ENCODE measurements around the gene NMNAT2. TPM values are rescaled to one million over a fixed set of nuclear protein-coding genes. Genes with fewer than 3 reads are reported as not detected.

Gene NMNAT2
- total RNA-seq, 4 donors from 2014 or later: 0.20 to 0.48 (median 0.27) TPM; not detected in 1

DNA sequence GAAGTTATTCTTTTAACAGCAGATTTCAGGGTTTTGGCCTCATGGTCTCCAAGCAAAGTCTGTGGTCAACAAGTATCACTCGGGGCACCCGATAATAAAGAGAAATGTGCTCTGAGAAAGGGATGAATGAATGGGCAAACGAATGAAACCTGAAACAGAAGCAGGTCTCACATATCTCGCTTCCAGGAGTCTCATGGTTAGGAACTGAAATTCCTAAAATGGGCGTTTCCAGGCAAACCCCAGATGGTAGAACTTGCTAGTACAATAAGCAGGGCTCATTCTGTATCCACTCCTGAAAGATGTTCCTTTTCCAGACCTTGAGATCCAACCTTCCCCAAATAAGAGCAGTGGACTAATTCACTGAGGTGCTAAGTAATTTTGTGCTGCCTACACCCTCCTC, 144.9 kb downstream of the NMNAT2 start:
- no peaks in the 10 kb centered on the region for H3K9me3 ChIP-seq
- no peak overlapping the region for H3K4me3 ChIP-seq
- intact Hi-C loops (cut with DNase I; ENCODE audit: low total_unique reads) (no loop called here), in situ Hi-C loops (cut with MboI; ENCODE audit: low pct_ligation_motif_present in 1 of 4, low pct_unique_long_range_greater_than_20kb in 1 of 4, low sequenced_read_pairs in 3 of 4) (loop anchor here in 1 of 4 donors (10.0 kb wide), 1 partner anchor 352 kb away; no protein-coding TSS in a partner anchor)
- no peak for DNase-seq
- no peaks in the 10 kb centered on the region for H3K36me3 ChIP-seq
- no peaks in the 10 kb centered on the region for H3K27me3 ChIP-seq
- no peaks in the 10 kb centered on the region for H3K4me1 ChIP-seq
- no peak overlapping the region for H3K27ac ChIP-seq
- TF ChIP-seq, protein P1, sequence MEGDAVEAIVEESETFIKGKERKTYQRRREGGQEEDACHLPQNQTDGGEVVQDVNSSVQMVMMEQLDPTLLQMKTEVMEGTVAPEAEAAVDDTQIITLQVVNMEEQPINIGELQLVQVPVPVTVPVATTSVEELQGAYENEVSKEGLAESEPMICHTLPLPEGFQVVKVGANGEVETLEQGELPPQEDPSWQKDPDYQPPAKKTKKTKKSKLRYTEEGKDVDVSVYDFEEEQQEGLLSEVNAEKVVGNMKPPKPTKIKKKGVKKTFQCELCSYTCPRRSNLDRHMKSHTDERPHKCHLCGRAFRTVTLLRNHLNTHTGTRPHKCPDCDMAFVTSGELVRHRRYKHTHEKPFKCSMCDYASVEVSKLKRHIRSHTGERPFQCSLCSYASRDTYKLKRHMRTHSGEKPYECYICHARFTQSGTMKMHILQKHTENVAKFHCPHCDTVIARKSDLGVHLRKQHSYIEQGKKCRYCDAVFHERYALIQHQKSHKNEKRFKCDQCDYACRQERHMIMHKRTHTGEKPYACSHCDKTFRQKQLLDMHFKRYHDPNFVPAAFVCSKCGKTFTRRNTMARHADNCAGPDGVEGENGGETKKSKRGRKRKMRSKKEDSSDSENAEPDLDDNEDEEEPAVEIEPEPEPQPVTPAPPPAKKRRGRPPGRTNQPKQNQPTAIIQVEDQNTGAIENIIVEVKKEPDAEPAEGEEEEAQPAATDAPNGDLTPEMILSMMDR (IDR thresholded peaks at IDR 0.05): no peak
- TF ChIP-seq EP300 (IDR thresholded peaks at IDR 0.05; ENCODE audit: low read depth): no peak
- no peak for TF ChIP-seq POLR2A (IDR thresholded peaks at IDR 0.05)
- no peak for TF ChIP-seq POLR2AphosphoS5 (IDR thresholded peaks at IDR 0.05)
- 76 to 86% methylated on average over 4 to 5 of the region's 5 CpGs for WGBS, 2 donors (ENCODE audit: low coverage in 1 of 2)

DNA sequence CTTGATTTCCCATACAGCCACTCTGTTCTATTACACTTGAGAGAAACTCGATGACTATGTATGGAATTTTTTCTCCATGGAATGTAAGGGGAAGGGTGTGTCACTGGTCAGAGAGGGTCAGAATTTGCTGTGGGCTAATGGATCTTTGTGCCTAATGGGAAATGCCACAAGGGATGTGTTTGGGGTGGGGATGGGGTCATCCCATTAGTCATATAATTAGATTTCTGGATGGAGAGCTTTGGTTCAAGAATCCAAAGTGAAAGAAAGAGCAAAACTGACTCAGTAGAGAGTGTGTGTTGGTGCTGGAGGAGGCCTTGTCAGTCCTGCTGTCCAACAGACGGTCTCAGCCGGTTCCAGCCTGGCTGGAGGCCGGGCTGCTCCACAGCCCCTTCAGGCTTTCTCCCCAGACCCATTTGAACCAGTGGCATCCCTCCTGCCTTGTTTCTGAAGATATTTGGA, 145.8 kb downstream of the NMNAT2 start:
- in situ Hi-C loops (cut with MboI; ENCODE audit: low pct_ligation_motif_present in 1 of 4, low pct_unique_long_range_greater_than_20kb in 1 of 4, low sequenced_read_pairs in 3 of 4) (loop anchor here in 1 of 4 donors (10.0 kb wide), 1 partner anchor 352 kb away; no protein-coding TSS in a partner anchor), intact Hi-C loops (cut with DNase I; ENCODE audit: low total_unique reads) (no loop called here)
- H3K9me3 ChIP-seq: no peaks in the 10 kb centered on the region
- H3K27ac ChIP-seq: no peak overlapping the region
- no peak overlapping the region for H3K4me3 ChIP-seq
- 71 to 78% methylated on average over 1 to 4 of the region's 4 CpGs for WGBS, 2 donors (ENCODE audit: low coverage in 1 of 2)
- no peaks in the 10 kb centered on the region for H3K4me1 ChIP-seq
- TF ChIP-seq, protein P1 (IDR thresholded peaks at IDR 0.05): no peak
- no peak for TF ChIP-seq EP300 (IDR thresholded peaks at IDR 0.05; ENCODE audit: low read depth)
- no peak for TF ChIP-seq POLR2AphosphoS5 (IDR thresholded peaks at IDR 0.05)
- no peak for TF ChIP-seq POLR2A (IDR thresholded peaks at IDR 0.05)
- H3K36me3 ChIP-seq: no peaks in the 10 kb centered on the region
- DNase-seq: no peak
- no peaks in the 10 kb centered on the region for H3K27me3 ChIP-seq

DNA sequence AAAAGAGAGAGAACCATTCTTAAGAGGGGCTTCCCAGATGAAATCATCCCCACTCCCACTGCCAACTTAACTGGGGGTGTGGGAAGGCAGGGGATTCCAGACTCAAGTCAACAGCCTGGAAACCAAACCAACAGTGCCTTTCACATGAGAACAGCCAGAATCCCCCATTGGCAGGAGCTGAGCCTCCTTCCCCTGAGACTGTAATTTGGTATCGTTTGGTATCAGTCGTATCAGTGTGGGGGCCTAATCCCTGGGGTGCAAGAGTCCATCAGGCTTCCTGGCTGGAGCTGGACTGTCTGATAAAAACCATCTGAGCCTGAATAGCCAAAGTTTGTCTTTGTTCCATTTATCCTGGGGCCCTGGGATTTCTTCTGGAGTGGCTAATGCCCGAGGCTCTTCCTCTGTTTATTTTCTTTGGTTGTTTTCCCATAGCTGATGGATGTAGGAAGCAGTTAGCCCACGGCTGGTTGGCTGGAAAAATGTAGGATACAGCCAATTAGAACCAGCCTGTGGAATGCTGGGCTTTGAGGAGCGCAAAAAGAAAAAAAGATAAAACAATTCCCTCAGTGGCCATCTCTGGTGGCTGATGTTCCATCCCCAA, 147.5 kb downstream of the NMNAT2 start:
- Histone ChIP-seq H3K27me3 (no peaks in the 10 kb centered on the region), H3K4me1 (no peaks in the 10 kb centered on the region), H3K36me3 (no peaks in the 10 kb centered on the region), H3K4me3 (no peak overlapping the region), H3K9me3 (no peaks in the 10 kb centered on the region), H3K27ac (no peak overlapping the region)
- in situ Hi-C loops (cut with MboI; ENCODE audit: low pct_ligation_motif_present in 1 of 4, low pct_unique_long_range_greater_than_20kb in 1 of 4, low sequenced_read_pairs in 3 of 4): loop anchor here in 1 of 4 donors (10.0 kb wide), 1 partner anchor 354 kb away; no protein-coding TSS in a partner anchor
- DNase-seq: no peak
- WGBS, 2 donors (ENCODE audit: low coverage in 1 of 2): 47 to 53% methylated on average over 3 to 5 of the region's 5 CpGs
- intact Hi-C loops (cut with DNase I; ENCODE audit: low total_unique reads): no loop called here
- TF ChIP-seq POLR2AphosphoS5 (IDR thresholded peaks at IDR 0.05): no peak
- TF ChIP-seq POLR2A (IDR thresholded peaks at IDR 0.05): no peak
- TF ChIP-seq EP300 (IDR thresholded peaks at IDR 0.05; ENCODE audit: low read depth): no peak
- TF ChIP-seq, protein P1 (IDR thresholded peaks at IDR 0.05): no peak

DNA sequence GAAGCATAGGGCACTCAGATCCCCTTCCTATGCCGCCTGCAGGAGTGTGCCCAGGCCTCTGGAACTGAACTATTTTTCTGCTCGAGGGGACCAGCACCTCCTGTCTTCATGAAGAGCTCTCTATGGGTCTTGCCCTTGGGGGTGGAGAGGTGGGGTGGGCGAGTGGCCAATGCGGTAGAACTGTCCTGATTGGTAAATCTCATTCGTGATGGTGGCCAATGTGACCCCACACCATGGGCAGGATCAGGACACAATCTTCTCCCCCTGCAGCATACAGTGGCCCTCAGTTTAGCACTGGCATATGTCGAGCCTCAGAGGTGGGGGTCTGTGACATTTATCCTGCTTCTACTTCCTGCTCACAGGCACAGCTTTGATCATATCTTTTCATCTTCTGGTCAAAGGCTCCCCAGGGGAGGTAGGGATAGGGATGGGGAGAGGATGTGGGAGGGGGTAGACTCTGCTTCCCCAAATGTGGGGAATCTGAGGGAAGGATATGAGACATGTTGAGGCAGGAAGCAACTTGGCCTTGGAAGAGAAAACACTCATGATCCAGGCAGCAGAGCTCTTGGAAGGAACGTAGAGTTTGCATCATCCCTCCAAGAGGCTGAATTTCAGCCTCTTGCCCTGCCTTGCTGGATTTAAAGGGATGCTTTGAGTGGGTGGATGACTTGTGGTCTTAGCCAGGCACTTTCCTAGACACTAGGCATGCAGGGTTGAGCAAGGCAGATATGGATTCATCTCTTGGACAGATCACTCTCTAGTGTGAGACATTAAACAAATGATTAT, 150.3 kb downstream of the NMNAT2 start:
- in situ Hi-C loops (cut with MboI; ENCODE audit: low pct_ligation_motif_present in 1 of 4, low pct_unique_long_range_greater_than_20kb in 1 of 4, low sequenced_read_pairs in 3 of 4): no loop called here
- TF ChIP-seq POLR2AphosphoS5 (IDR thresholded peaks at IDR 0.05) (peak in 1 of 3 donors; percentile 20), POLR2A (IDR thresholded peaks at IDR 0.05) (no peak), EP300 (IDR thresholded peaks at IDR 0.05; ENCODE audit: low read depth) (no peak)
- TF ChIP-seq, protein P1 (IDR thresholded peaks at IDR 0.05): no peak
- Histone ChIP-seq H3K4me1 (no peaks in the 10 kb centered on the region), H3K36me3 (no peaks in the 10 kb centered on the region), H3K27me3 (no peaks in the 10 kb centered on the region), H3K4me3 (no peak overlapping the region), H3K9me3 (no peaks in the 10 kb centered on the region), H3K27ac (peak overlapping the region in 1 of 4 donors; percentile 43)
- intact Hi-C loops (cut with DNase I; ENCODE audit: low total_unique reads): no loop called here
- 66% methylated on average over 7 of the region's 7 CpGs; no CpG with 5 or more reads in 1 of the 2 donors for WGBS, 2 donors (ENCODE audit: low coverage in 1 of 2)
- DNase-seq: no peak

Measured in transverse colon (tissue), 4 donors.